ENCODE data around the gene ZNF454.

ZNF454 gene

DNA sequence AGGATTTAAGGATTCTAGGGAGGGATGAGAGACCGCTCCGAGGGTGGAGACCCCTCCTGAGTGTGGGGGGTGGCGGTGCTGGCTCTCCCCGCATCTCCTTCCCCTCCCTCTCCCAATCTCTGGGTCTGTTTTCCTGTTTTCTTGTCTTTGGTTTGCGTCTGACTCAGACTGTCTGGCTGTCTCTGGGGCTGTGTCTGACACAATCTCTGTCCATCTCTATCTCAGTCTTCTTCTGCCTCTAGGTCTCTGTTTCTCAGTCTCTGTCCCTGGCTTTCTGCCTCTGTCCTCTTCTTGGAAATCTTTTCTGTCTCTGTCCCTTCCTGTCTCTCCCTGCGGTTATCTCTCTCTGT, 54.3 kb downstream of the ZNF454 start:
- Histone ChIP-seq H3K4me1 (ENCODE audit: low read length) (no peaks in the 10 kb centered on the region), H3K79me2 (ENCODE audit: low read length) (no peaks in the 10 kb centered on the region), H3K9me3 (ENCODE audit: insufficient read depth, low read length) (no peaks in the 10 kb centered on the region; the same call in 1 of the 2 replicates), H3K36me3 (replicated peaks; ENCODE audit: low read depth, low read length) (no peaks in the 10 kb centered on the region), H4K20me1 (ENCODE audit: insufficient read depth, low read length) (no peaks in the 10 kb centered on the region), H3K27me3 (ENCODE audit: low read depth, low read length) (no peaks in the 10 kb centered on the region), H3K4me3 (ENCODE audit: low read length) (no peak overlapping the region), H3K9ac (ENCODE audit: low read length) (no peak overlapping the region), H2AFZ (ENCODE audit: low read depth, low read length) (no peak overlapping the region), H3K27ac (ENCODE audit: low read length) (no peak overlapping the region), H3K4me2 (ENCODE audit: low read length) (no peak overlapping the region)
- TF ChIP-seq CTCF (IDR thresholded peaks at IDR 0.05; ENCODE audit: low read depth, low read length) = no peak
- TF ChIP-seq EZH2phosphoT487 (IDR thresholded peaks at IDR 0.05; ENCODE audit: low read depth) = no peak

GRCh38 chr5:178996156-178996555, 55.2 kb downstream of the ZNF454 start:
- H3K79me2 ChIP-seq (ENCODE audit: low read length) = no peaks in the 10 kb centered on the region
- H3K4me3 ChIP-seq (ENCODE audit: low read length) = no peak overlapping the region
- no peaks in the 10 kb centered on the region for H3K27me3 ChIP-seq (ENCODE audit: low read depth, low read length)
- H2AFZ ChIP-seq (ENCODE audit: low read depth, low read length) = no peak overlapping the region
- no peaks in the 10 kb centered on the region for H3K4me1 ChIP-seq (ENCODE audit: low read length)
- TF ChIP-seq EZH2phosphoT487 (IDR thresholded peaks at IDR 0.05; ENCODE audit: low read depth) (no peak), CTCF (IDR thresholded peaks at IDR 0.05; ENCODE audit: low read depth, low read length) (no peak)
- no peak overlapping the region for H3K4me2 ChIP-seq (ENCODE audit: low read length)
- no peaks in the 10 kb centered on the region for H4K20me1 ChIP-seq (ENCODE audit: insufficient read depth, low read length)
- H3K9ac ChIP-seq (ENCODE audit: low read length) = no peak overlapping the region
- H3K36me3 ChIP-seq (replicated peaks; ENCODE audit: low read depth, low read length) = no peaks in the 10 kb centered on the region
- no peak overlapping the region for H3K27ac ChIP-seq (ENCODE audit: low read length)
- H3K9me3 ChIP-seq (ENCODE audit: insufficient read depth, low read length) = no peaks in the 10 kb centered on the region; the same call in 1 of the 2 replicates

- Histone ChIP-seq H3K79me2 (ENCODE audit: low read length) (no peaks in the 10 kb centered on the region), H3K4me1 (ENCODE audit: low read length) (no peaks in the 10 kb centered on the region), H3K9me3 (ENCODE audit: insufficient read depth, low read length) (no peaks in the 10 kb centered on the region), H3K9ac (ENCODE audit: low read length) (no peak overlapping the region), H4K20me1 (ENCODE audit: insufficient read depth, low read length) (no peaks in the 10 kb centered on the region), H3K4me3 (ENCODE audit: low read length) (no peak overlapping the region), H3K4me2 (ENCODE audit: low read length) (no peak overlapping the region), H2AFZ (ENCODE audit: low read depth, low read length) (no peak overlapping the region), H3K36me3 (replicated peaks; ENCODE audit: low read depth, low read length) (no peaks in the 10 kb centered on the region), H3K27me3 (ENCODE audit: low read depth, low read length) (no peaks in the 10 kb centered on the region), H3K27ac (ENCODE audit: low read length) (no peak overlapping the region)
- TF ChIP-seq EZH2phosphoT487 (IDR thresholded peaks at IDR 0.05; ENCODE audit: low read depth) (no peak), CTCF (IDR thresholded peaks at IDR 0.05; ENCODE audit: low read depth, low read length) (no peak)
These were observed 56.2 kb downstream of the ZNF454 start for GRCh38 chr5:178997191-178997590.

- no peaks in the 10 kb centered on the region for H3K79me2 ChIP-seq (ENCODE audit: low read length)
- H3K4me2 ChIP-seq (ENCODE audit: low read length) = no peak overlapping the region
- H3K9ac ChIP-seq (ENCODE audit: low read length) = no peak overlapping the region
- no peak for TF ChIP-seq EZH2phosphoT487 (IDR thresholded peaks at IDR 0.05; ENCODE audit: low read depth)
- TF ChIP-seq CTCF (IDR thresholded peaks at IDR 0.05; ENCODE audit: low read depth, low read length) = no peak
- H2AFZ ChIP-seq (ENCODE audit: low read depth, low read length) = no peak overlapping the region
- H3K27ac ChIP-seq (ENCODE audit: low read length) = no peak overlapping the region
- no peak overlapping the region for H3K4me3 ChIP-seq (ENCODE audit: low read length)
- no peaks in the 10 kb centered on the region for H3K36me3 ChIP-seq (replicated peaks; ENCODE audit: low read depth, low read length)
- no peaks in the 10 kb centered on the region for H3K4me1 ChIP-seq (ENCODE audit: low read length)
- H3K27me3 ChIP-seq (ENCODE audit: low read depth, low read length) = no peaks in the 10 kb centered on the region
- no peaks in the 10 kb centered on the region for H4K20me1 ChIP-seq (ENCODE audit: insufficient read depth, low read length)
- H3K9me3 ChIP-seq (ENCODE audit: insufficient read depth, low read length) = no peaks in the 10 kb centered on the region
These were observed 57.4 kb downstream of the ZNF454 start for GRCh38 chr5:178998441-178998840.
